Activated naive CD4-positive, alpha-beta T cell treated with anti-CD3 and anti-CD28 coated beads, Interleukin-2, amount 50 U/mL, for 24 hours (primary cell): ENCODE data around the gene PSG4.
"Not testable (repeated sequence)": the region's sequence is repeated elsewhere in the genome, so short reads cannot be mapped to it uniquely, and the experiment has no call there.

Source experiments
- H3K27ac Mint-ChIP-seq: one replicate; pipeline ENCODE4 v1.8.0; 2021; ENCODE audit warnings: mild to moderate bottlenecking, mixed read lengths
- H3K27me3 Mint-ChIP-seq: one replicate; pipeline ENCODE4 v1.8.0; 2021; ENCODE audit warnings: mixed read lengths
- H3K36me3 Mint-ChIP-seq: one replicate; pipeline ENCODE4 v1.8.0; 2021; ENCODE audit warnings: mixed read lengths
- H3K4me1 Mint-ChIP-seq: one replicate; pipeline ENCODE4 v1.8.0; 2021; ENCODE audit warnings: mixed read lengths
- H3K4me3 Mint-ChIP-seq: one replicate; pipeline ENCODE4 v1.8.0; 2021; ENCODE audit warnings: mild to moderate bottlenecking, mixed read lengths
- H3K9me3 Mint-ChIP-seq: one replicate; pipeline ENCODE4 v1.8.0; 2021; ENCODE audit warnings: mixed read lengths

Gene PSG4

GRCh38 chr19:43205471-43206105 lies at the start of gene PSG4:
Gene PSG4, minus strand, starts transcription at chr19:43205638. Its CDS starts 102 bp downstream, at chr19:43205536.
- not testable (repeated sequence) for H3K4me3 Mint-ChIP-seq, H3K9me3 Mint-ChIP-seq, H3K27ac Mint-ChIP-seq, H3K36me3 Mint-ChIP-seq, H3K27me3 Mint-ChIP-seq, H3K4me1 Mint-ChIP-seq

GRCh38 chr19:43251428-43251827 lies 46.0 kb upstream of the PSG4 start:
- H3K27me3 Mint-ChIP-seq, result peaks cover 23% of the 10 kb centered on the region

GRCh38 chr19:43250296-43250695 lies 44.9 kb upstream of the PSG4 start:
- not testable (repeated sequence) for H3K9me3 Mint-ChIP-seq, H3K36me3 Mint-ChIP-seq, H3K4me3 Mint-ChIP-seq, H3K27ac Mint-ChIP-seq, H3K4me1 Mint-ChIP-seq
- H3K27me3 Mint-ChIP-seq, result peaks cover 17% of the 10 kb centered on the region

More at GRCh38 chr19:43251428-43251827, 46.0 kb upstream of the PSG4 start:
- H3K9me3 Mint-ChIP-seq, H3K4me1 Mint-ChIP-seq, H3K4me3 Mint-ChIP-seq, H3K36me3 Mint-ChIP-seq, H3K27ac Mint-ChIP-seq: not testable (repeated sequence)

GRCh38 chr19:43248635-43249002 lies 43.2 kb upstream of the PSG4 start:
- not testable (repeated sequence) for H3K4me1 Mint-ChIP-seq, H3K36me3 Mint-ChIP-seq, H3K9me3 Mint-ChIP-seq, H3K27ac Mint-ChIP-seq, H3K4me3 Mint-ChIP-seq
- H3K27me3 Mint-ChIP-seq, result peaks cover 15% of the 10 kb centered on the region

- not testable (repeated sequence) for H3K4me1 Mint-ChIP-seq, H3K36me3 Mint-ChIP-seq, H3K27ac Mint-ChIP-seq, H3K4me3 Mint-ChIP-seq, H3K9me3 Mint-ChIP-seq
- H3K27me3 Mint-ChIP-seq, result peaks cover 15% of the 10 kb centered on the region
Observed at GRCh38 chr19:43247243-43247880, 41.9 kb upstream of the PSG4 start.

GRCh38 chr19:43245848-43246247 lies 40.4 kb upstream of the PSG4 start:
- peaks cover 14% of the 10 kb centered on the region for H3K9me3 Mint-ChIP-seq
- peaks cover 12% of the 10 kb centered on the region for H3K27me3 Mint-ChIP-seq
- H3K27ac Mint-ChIP-seq, H3K36me3 Mint-ChIP-seq, H3K4me3 Mint-ChIP-seq, H3K4me1 Mint-ChIP-seq: not testable (repeated sequence)

- H3K27ac Mint-ChIP-seq, H3K27me3 Mint-ChIP-seq, H3K36me3 Mint-ChIP-seq, H3K4me1 Mint-ChIP-seq, H3K4me3 Mint-ChIP-seq: not testable (repeated sequence)
- H3K9me3 Mint-ChIP-seq, result peaks cover 27% of the 10 kb centered on the region
Observed at GRCh38 chr19:43242211-43242610, 36.8 kb upstream of the PSG4 start.

GRCh38 chr19:43238213-43238612 lies 32.8 kb upstream of the PSG4 start:
- H3K4me1 Mint-ChIP-seq, H3K4me3 Mint-ChIP-seq, H3K27me3 Mint-ChIP-seq, H3K36me3 Mint-ChIP-seq, H3K27ac Mint-ChIP-seq: not testable (repeated sequence)
- H3K9me3 Mint-ChIP-seq, result peaks cover 31% of the 10 kb centered on the region

- H3K9me3 Mint-ChIP-seq, result peaks cover 23% of the 10 kb centered on the region
- H3K4me1 Mint-ChIP-seq, H3K27ac Mint-ChIP-seq, H3K4me3 Mint-ChIP-seq, H3K36me3 Mint-ChIP-seq, H3K27me3 Mint-ChIP-seq: not testable (repeated sequence)
Observed at GRCh38 chr19:43235686-43236085, 30.2 kb upstream of the PSG4 start.

- Mint-ChIP-seq H3K27ac (no peak overlapping the region), H3K4me1 (no peaks in the 10 kb centered on the region), H3K36me3 (peaks cover 5% of the 10 kb centered on the region), H3K27me3 (peaks cover 2% of the 10 kb centered on the region), H3K4me3 (no peak overlapping the region), H3K9me3 (peaks cover 14% of the 10 kb centered on the region)
Observed at GRCh38 chr19:43229315-43229714, 23.9 kb upstream of the PSG4 start.

GRCh38 chr19:43228730-43229129 lies 23.3 kb upstream of the PSG4 start:
- not testable (repeated sequence) for H3K4me1 Mint-ChIP-seq, H3K27me3 Mint-ChIP-seq, H3K4me3 Mint-ChIP-seq, H3K36me3 Mint-ChIP-seq, H3K27ac Mint-ChIP-seq
- H3K9me3 Mint-ChIP-seq, result peaks cover 14% of the 10 kb centered on the region

- peaks cover 14% of the 10 kb centered on the region for H3K9me3 Mint-ChIP-seq
- not testable (repeated sequence) for H3K36me3 Mint-ChIP-seq, H3K4me3 Mint-ChIP-seq, H3K27me3 Mint-ChIP-seq, H3K27ac Mint-ChIP-seq, H3K4me1 Mint-ChIP-seq
Observed at GRCh38 chr19:43226986-43227385, 21.5 kb upstream of the PSG4 start.

GRCh38 chr19:43224855-43225253 lies 19.4 kb upstream of the PSG4 start:
- no peak overlapping the region for H3K4me3 Mint-ChIP-seq
- no peaks in the 10 kb centered on the region for H3K4me1 Mint-ChIP-seq

GRCh38 chr19:43224201-43224854 lies 18.9 kb upstream of the PSG4 start:
- H3K27me3 Mint-ChIP-seq, H3K4me1 Mint-ChIP-seq, H3K27ac Mint-ChIP-seq, H3K9me3 Mint-ChIP-seq, H3K36me3 Mint-ChIP-seq, H3K4me3 Mint-ChIP-seq: not testable (repeated sequence)

More at GRCh38 chr19:43224855-43225253, 19.4 kb upstream of the PSG4 start:
- H3K9me3 Mint-ChIP-seq, result peaks cover 14% of the 10 kb centered on the region
- H3K27me3 Mint-ChIP-seq, result peaks cover 2% of the 10 kb centered on the region
- peaks cover 4% of the 10 kb centered on the region for H3K36me3 Mint-ChIP-seq
- no peak overlapping the region for H3K27ac Mint-ChIP-seq

- H3K27me3 Mint-ChIP-seq, H3K4me3 Mint-ChIP-seq, H3K36me3 Mint-ChIP-seq, H3K4me1 Mint-ChIP-seq, H3K27ac Mint-ChIP-seq: not testable (repeated sequence)
- H3K9me3 Mint-ChIP-seq, result peaks cover 14% of the 10 kb centered on the region
Observed at GRCh38 chr19:43221891-43222290, 16.5 kb upstream of the PSG4 start.

- H3K27ac Mint-ChIP-seq, H3K36me3 Mint-ChIP-seq, H3K4me1 Mint-ChIP-seq, H3K4me3 Mint-ChIP-seq: not testable (repeated sequence)
- Mint-ChIP-seq H3K9me3 (peaks cover 13% of the 10 kb centered on the region), H3K27me3 (peaks cover 15% of the 10 kb centered on the region)
Observed at GRCh38 chr19:43219136-43219535, 13.7 kb upstream of the PSG4 start.

- H3K4me3 Mint-ChIP-seq, H3K27ac Mint-ChIP-seq, H3K4me1 Mint-ChIP-seq, H3K9me3 Mint-ChIP-seq, H3K36me3 Mint-ChIP-seq: not testable (repeated sequence)
- H3K27me3 Mint-ChIP-seq, result peaks cover 15% of the 10 kb centered on the region
Observed at GRCh38 chr19:43215881-43216280, 10.4 kb upstream of the PSG4 start.
